GM18511 (cell line): ENCODE data around the gene KCNK6.

Experiments used
- ATAC-seq: cut with Tn5 transposase; IDR thresholded peaks from one replicate; pipeline ENCODE4 v1.9.1; 2021; ENCODE audit warnings: mild to moderate bottlenecking, moderate library complexity; ENCODE audit not compliant: unreplicated experiment

Gene KCNK6

GRCh38 chr19:38294090-38294489 lies 25.6 kb upstream of the KCNK6 start:
- ATAC-seq, result no peak

GRCh38 chr19:38298821-38299680 lies 20.6 kb upstream of the KCNK6 start:
- ATAC-seq, result no peak

- no peak for ATAC-seq
Measured at GRCh38 chr19:38303517-38304351, 15.9 kb upstream of the KCNK6 start, which contains the start of gene C19orf33. C19orf33 (plus strand) TSS chr19:38304251; CDS start chr19:38304262, 11 bp downstream.

GRCh38 chr19:38304352-38304865 lies 15.2 kb upstream of the KCNK6 start:
- ATAC-seq, result no peak

GRCh38 chr19:38304866-38305429 lies 14.7 kb upstream of the KCNK6 start:
- no peak for ATAC-seq

GRCh38 chr19:38306236-38306635 lies 13.4 kb upstream of the KCNK6 start:
- ATAC-seq, result no peak

- no peak for ATAC-seq
Measured at GRCh38 chr19:38307076-38307475, 12.6 kb upstream of the KCNK6 start.

- ATAC-seq, result no peak
Measured at GRCh38 chr19:38307597-38307996, 12.0 kb upstream of the KCNK6 start.

- no peak for ATAC-seq
Measured at GRCh38 chr19:38308006-38308766, 11.5 kb upstream of the KCNK6 start.

- no peak for ATAC-seq
Measured at GRCh38 chr19:38308926-38309614, 10.6 kb upstream of the KCNK6 start.

- ATAC-seq, result no peak
Measured at GRCh38 chr19:38309615-38310278, 9.9 kb upstream of the KCNK6 start.

GRCh38 chr19:38310279-38310670 lies 9.4 kb upstream of the KCNK6 start:
- no peak for ATAC-seq

GRCh38 chr19:38310986-38311385 lies 8.7 kb upstream of the KCNK6 start:
- no peak for ATAC-seq

GRCh38 chr19:38315657-38316476 lies 3.8 kb upstream of the KCNK6 start, which contains the start of gene YIF1B:
YIF1B (minus strand) TSS chr19:38315947; CDS start chr19:38315917, 30 bp downstream.
- ATAC-seq, result peak; percentile 91

GRCh38 chr19:38316477-38317067 lies 3.1 kb upstream of the KCNK6 start:
- no peak for ATAC-seq

- no peak for ATAC-seq
Measured at GRCh38 chr19:38317104-38317612, 2.5 kb upstream of the KCNK6 start.

GRCh38 chr19:38318660-38319059 lies 985 bp upstream of the KCNK6 start:
- no peak for ATAC-seq

- ATAC-seq, result no peak
Measured at GRCh38 chr19:38320969-38321339, 1.3 kb downstream of the KCNK6 start.
